ENCODE measurements around the gene EMILIN2.
"Not testable (repeated sequence)": the region's sequence is repeated elsewhere in the genome, so short reads cannot be mapped to it uniquely, and the experiment has no call there.

The EMILIN2 gene

GRCh38 chr18:2848247-2849246 lies 1.7 kb downstream of the EMILIN2 start:
- DNase-seq (ENCODE audit: low read depth in 1 of 2, low spot score in 1 of 2) = no peak
- in situ Hi-C loops (cut with HindIII; ENCODE audit: low pct_unique_long_range_greater_than_20kb, low sequenced_read_pairs) = no loop called here
- no peak for TF ChIP-seq JUND (IDR thresholded peaks at IDR 0.05; ENCODE audit: low read depth)

- in situ Hi-C loops (cut with HindIII; ENCODE audit: low pct_unique_long_range_greater_than_20kb, low sequenced_read_pairs) = no loop called here
- DNase-seq (ENCODE audit: low read depth in 1 of 2, low spot score in 1 of 2) = no peak
- TF ChIP-seq JUND (IDR thresholded peaks at IDR 0.05; ENCODE audit: low read depth) = no peak
These were observed 4.0 kb downstream of the EMILIN2 start for GRCh38 chr18:2850816-2851215.

DNA sequence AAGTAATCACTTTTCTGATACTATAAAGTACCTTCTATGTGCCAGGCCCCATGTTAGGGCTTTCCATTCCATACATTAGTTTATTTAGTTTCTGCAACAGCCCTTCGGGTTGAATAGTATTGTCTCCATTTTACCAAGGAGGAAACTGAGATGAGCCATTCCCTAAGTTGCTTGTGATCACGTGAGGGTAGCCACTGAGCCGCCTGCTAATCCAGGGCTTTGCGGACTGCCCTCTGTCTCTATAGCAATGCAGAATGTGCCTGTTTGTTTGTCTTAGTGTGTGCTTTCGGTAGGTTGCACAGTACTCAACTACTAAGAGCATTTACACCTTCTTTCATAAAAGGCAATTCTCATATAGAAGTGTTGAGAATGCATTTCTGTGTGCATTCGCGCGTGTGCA lies 5.0 kb downstream of the EMILIN2 start:
- no peak for TF ChIP-seq JUND (IDR thresholded peaks at IDR 0.05; ENCODE audit: low read depth)
- no peak for DNase-seq (ENCODE audit: low read depth in 1 of 2, low spot score in 1 of 2)
- in situ Hi-C loops (cut with HindIII; ENCODE audit: low pct_unique_long_range_greater_than_20kb, low sequenced_read_pairs) = no loop called here

DNA sequence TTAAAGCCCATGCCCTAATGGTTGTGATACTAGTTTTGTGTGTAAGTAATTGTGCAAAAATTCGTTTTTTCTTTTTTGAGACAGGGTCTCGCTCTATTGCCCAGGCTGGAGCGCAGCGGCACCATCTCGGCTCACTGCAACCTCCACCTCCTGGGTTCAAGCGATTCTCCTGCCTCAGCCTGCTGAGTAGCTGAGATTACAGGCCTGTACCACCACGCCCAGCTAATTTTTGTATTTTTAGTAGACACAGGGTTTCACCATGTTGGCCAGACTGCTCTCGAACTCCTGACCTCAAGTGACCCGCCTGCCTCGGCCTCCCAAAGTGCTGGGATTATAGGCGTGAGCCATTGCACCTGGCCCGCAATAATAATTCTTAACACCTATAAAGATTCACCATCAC lies 5.7 kb downstream of the EMILIN2 start:
- DNase-seq (ENCODE audit: low read depth in 1 of 2, low spot score in 1 of 2); in situ Hi-C loops (cut with HindIII; ENCODE audit: low pct_unique_long_range_greater_than_20kb, low sequenced_read_pairs): not testable (repeated sequence)

- in situ Hi-C loops (cut with HindIII; ENCODE audit: low pct_unique_long_range_greater_than_20kb, low sequenced_read_pairs) = no loop called here
These were observed 6.5 kb downstream of the EMILIN2 start for GRCh38 chr18:2853173-2853925.

GRCh38 chr18:2853926-2854664 lies 7.3 kb downstream of the EMILIN2 start:
- no peak for DNase-seq (ENCODE audit: low read depth in 1 of 2, low spot score in 1 of 2)
- in situ Hi-C loops (cut with HindIII; ENCODE audit: low pct_unique_long_range_greater_than_20kb, low sequenced_read_pairs) = no loop called here
- TF ChIP-seq JUND (IDR thresholded peaks at IDR 0.05; ENCODE audit: low read depth) = no peak

More at GRCh38 chr18:2853173-2853925, 6.5 kb downstream of the EMILIN2 start:
- TF ChIP-seq JUND (IDR thresholded peaks at IDR 0.05; ENCODE audit: low read depth) = no peak
- DNase-seq (ENCODE audit: low read depth in 1 of 2, low spot score in 1 of 2) = no peak

- in situ Hi-C loops (cut with HindIII; ENCODE audit: low pct_unique_long_range_greater_than_20kb, low sequenced_read_pairs) = no loop called here
- TF ChIP-seq JUND (IDR thresholded peaks at IDR 0.05; ENCODE audit: low read depth) = no peak
- no peak for DNase-seq (ENCODE audit: low read depth in 1 of 2, low spot score in 1 of 2)
These were observed 8.1 kb downstream of the EMILIN2 start for GRCh38 chr18:2854875-2855274.

DNA sequence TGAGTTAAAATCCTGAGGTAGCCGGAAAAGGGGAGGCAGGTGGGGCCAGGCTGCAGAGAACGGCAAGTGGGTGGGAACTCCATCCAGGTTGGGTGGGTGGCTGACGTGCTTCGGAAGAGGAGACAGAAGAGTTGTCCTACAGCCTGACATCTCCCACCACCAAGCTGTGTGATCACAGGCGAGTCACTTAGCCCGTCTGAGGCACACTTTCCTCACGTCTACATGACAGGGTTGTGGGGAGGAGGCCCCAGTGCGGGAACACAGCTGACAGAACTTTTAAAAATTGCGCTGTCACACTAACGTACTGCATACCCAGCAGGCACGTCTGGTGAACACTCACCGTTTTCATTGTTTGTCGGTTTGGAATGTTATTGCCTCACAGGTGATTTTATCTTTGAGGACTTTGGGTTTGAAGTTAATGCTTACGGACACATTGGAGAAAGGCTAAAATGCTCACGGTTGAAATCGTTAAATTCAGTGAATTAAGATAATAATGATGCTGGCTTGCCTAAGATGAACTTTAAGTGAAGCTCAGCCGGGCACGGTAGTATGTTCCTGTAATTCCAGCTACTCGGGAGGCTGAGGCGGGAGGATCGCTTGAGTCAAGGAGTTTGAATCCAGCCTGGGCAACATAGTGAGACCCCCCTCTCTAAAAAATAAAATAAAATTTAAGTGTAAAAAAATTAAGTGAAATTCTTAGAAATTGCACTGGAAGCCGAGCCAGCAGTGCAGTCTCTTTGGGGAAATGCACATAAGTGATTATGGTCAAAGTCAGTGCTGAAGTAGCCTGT lies 8.9 kb downstream of the EMILIN2 start:
- no peak for TF ChIP-seq JUND (IDR thresholded peaks at IDR 0.05; ENCODE audit: low read depth)
- in situ Hi-C loops (cut with HindIII; ENCODE audit: low pct_unique_long_range_greater_than_20kb, low sequenced_read_pairs) = no loop called here
- DNase-seq (ENCODE audit: low read depth in 1 of 2, low spot score in 1 of 2) = no peak

GRCh38 chr18:2856547-2857170 lies 9.9 kb downstream of the EMILIN2 start:
- DNase-seq (ENCODE audit: low read depth in 1 of 2, low spot score in 1 of 2) = no peak
- no peak for TF ChIP-seq JUND (IDR thresholded peaks at IDR 0.05; ENCODE audit: low read depth)
- in situ Hi-C loops (cut with HindIII; ENCODE audit: low pct_unique_long_range_greater_than_20kb, low sequenced_read_pairs) = no loop called here

- in situ Hi-C loops (cut with HindIII; ENCODE audit: low pct_unique_long_range_greater_than_20kb, low sequenced_read_pairs) = no loop called here
- no peak for DNase-seq (ENCODE audit: low read depth in 1 of 2, low spot score in 1 of 2)
These were observed 10.8 kb downstream of the EMILIN2 start for GRCh38 chr18:2857491-2858131.

GRCh38 chr18:2860397-2860796 lies 13.6 kb downstream of the EMILIN2 start:
- in situ Hi-C loops (cut with HindIII; ENCODE audit: low pct_unique_long_range_greater_than_20kb, low sequenced_read_pairs); DNase-seq (ENCODE audit: low read depth in 1 of 2, low spot score in 1 of 2): not testable (repeated sequence)

More at GRCh38 chr18:2857491-2858131, 10.8 kb downstream of the EMILIN2 start:
- no peak for TF ChIP-seq JUND (IDR thresholded peaks at IDR 0.05; ENCODE audit: low read depth)

DNA sequence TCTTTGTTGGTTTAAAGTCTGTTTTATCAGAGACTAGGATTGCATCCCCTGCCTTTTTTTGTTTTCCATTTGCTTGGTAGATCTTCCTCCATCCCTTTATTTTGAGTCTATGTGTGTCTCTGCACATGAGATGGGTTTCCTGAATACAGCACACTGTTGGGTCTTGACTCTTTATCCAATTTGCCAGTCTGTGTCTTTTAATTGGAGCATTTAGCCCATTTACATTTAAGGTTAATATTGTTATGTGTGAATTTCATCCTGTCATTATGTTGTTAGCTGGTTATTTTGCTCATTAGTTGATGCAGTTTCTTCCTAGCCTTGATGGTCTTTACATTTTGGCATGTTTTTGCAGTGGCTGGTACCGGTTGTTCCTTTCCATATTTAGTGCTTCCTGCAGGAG lies 17.2 kb downstream of the EMILIN2 start:
- DNase-seq (ENCODE audit: low read depth in 1 of 2, low spot score in 1 of 2); in situ Hi-C loops (cut with HindIII; ENCODE audit: low pct_unique_long_range_greater_than_20kb, low sequenced_read_pairs): not testable (repeated sequence)

DNA sequence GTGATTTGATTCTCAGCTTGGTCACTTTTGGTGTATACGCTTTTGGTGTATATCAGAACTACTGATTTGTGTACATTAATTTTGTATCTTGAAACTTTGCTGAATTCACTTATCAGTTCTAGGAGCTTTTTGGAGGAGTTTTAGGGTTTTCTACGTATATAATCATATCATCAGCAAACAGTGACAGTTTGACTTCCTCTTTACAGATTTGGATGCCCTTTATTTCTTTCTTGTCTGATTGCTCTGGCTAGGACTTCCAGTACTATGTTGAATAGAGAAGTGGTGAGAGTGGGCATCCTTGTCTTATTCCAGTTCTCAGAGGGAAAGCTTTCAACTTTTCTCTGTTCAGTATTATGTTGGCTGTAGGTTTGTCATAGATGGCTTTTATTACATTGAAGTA lies 19.7 kb downstream of the EMILIN2 start:
- DNase-seq (ENCODE audit: low read depth in 1 of 2, low spot score in 1 of 2); in situ Hi-C loops (cut with HindIII; ENCODE audit: low pct_unique_long_range_greater_than_20kb, low sequenced_read_pairs): not testable (repeated sequence)

Data from T47D (cell line).